GM12878 (cell line): ENCODE data around the gene ARHGAP26. TPM values are rescaled to one million over a fixed set of nuclear protein-coding genes. Genes with fewer than 3 reads are reported as not detected.

Experiments
- CBFB ChIP-seq: IDR thresholded peaks from 2 replicates; pipeline ENCODE4 v1.6.1; 2016; ENCODE audit warnings: antibody characterized with exemption, low read depth
- MEF2B ChIP-seq: fragments of 450-650 bp; IDR thresholded peaks from 2 replicates; pipeline ENCODE4 v1.6.1; 2018; ENCODE audit warnings: mild to moderate bottlenecking, moderate library complexity; ENCODE audit not compliant: partially characterized antibody, poor library complexity, severe bottlenecking
- NR2C2 ChIP-seq: IDR thresholded peaks from 2 replicates; pipeline ENCODE4 v1.6.1; 2011; ENCODE audit warnings: borderline replicate concordance, low read depth; ENCODE audit not compliant: control insufficient read depth, insufficient read length
- NRF1 ChIP-seq: conservative IDR thresholded peaks from 2 replicates; pipeline ENCODE4 v1.6.1; 2011; ENCODE audit warnings: mild to moderate bottlenecking, low read depth, low read length, improper control_type of control experiment
- POLR2AphosphoS5 ChIP-seq: IDR thresholded peaks from 2 replicates; pipeline ENCODE4 v1.6.1; 2011; ENCODE audit warnings: mild to moderate bottlenecking, low read length, inconsistent platforms
- RELB ChIP-seq: fragments of 450-650 bp; IDR thresholded peaks from 2 replicates; pipeline ENCODE4 v1.6.1; 2017; ENCODE audit warnings: low read depth, mild to moderate bottlenecking, moderate library complexity
- SMC3 ChIP-seq: IDR thresholded peaks from 2 replicates; pipeline ENCODE4 v1.6.1; 2011; ENCODE audit warnings: low read length, improper control_type of control experiment, borderline replicate concordance
- TARDBP ChIP-seq: IDR thresholded peaks from 2 replicates; pipeline ENCODE4 v1.6.1; 2016; ENCODE audit warnings: borderline replicate concordance
- ZBTB11 ChIP-seq: fragments of 450-650 bp; formaldehyde crosslinking; IDR thresholded peaks from 2 replicates; pipeline ENCODE4 v1.5.0; 2022; ENCODE audit warnings: mild to moderate bottlenecking, missing genetic modification characterization
- ZNF207 ChIP-seq: fragments of 450-650 bp; IDR thresholded peaks from 2 replicates; pipeline ENCODE4 v1.6.1; 2014; ENCODE audit warnings: antibody characterized with exemption, mild to moderate bottlenecking, borderline replicate concordance
- polyA plus RNA-seq, 11 experiments: library from polyadenylated mRNA; depleted of rRNA in 4 of 11; unstranded in 6 of 11; stranded (reverse) in 5 of 11; fragments of >200 nt; fragmentation: Nextera tagmentation in 4 of 11; fragmentation: Illumina TruSeq in 1 of 11; extraction: Ambion mirVana in 4 of 11; extraction: Trizol in 1 of 11; gene quantifications; 1 replicate in 1 of 11; 2 replicates in 10 of 11; pipeline versions ENCODE4 v1.2.1 to v1.2.3, GENCODE V29; 2011 to 2016; ENCODE audit warnings: inconsistent platforms in 2 of 11, missing spikeins in 2 of 11, low read depth in 1 of 11
- total RNA-seq, 4 experiments: library from RNA; depleted of rRNA in 3 of 4; stranded (reverse); fragments of >200 nt in 3 of 4; fragmentation: Illumina TruSeq in 1 of 4; extraction: Trizol in 1 of 4; gene quantifications; 2 replicates each; pipeline versions ENCODE4 v1.2.1 to v1.2.3, GENCODE V29; 2013 to 2021

Gene ARHGAP26
- total and polyA plus RNA-seq, 10 of the 15 experiments (the other 5 are each of a cell fraction or from before 2014, with no cell fraction given) = 9.4 to 41.5 (median 19.3) TPM

GRCh38 chr5:143065185-143065965 is 295.2 kb downstream of the ARHGAP26 start (continued):
- TF ChIP-seq ZBTB11 (CRISPR knock-in tag) (no peak), MEF2B (no peak), NR2C2 (no peak), TARDBP (no peak), POLR2AphosphoS5 (no peak), CBFB (no peak), SMC3 (no peak), NRF1 (no peak), ZNF207 (no peak), RELB (no peak)
